Activated CD4-positive, alpha-beta T cell treated with anti-CD3 and anti-CD28 coated beads for 4 hours (primary cell): ENCODE data around the gene ARHGAP10.

Experiments used
- DNase-seq, 2 donors: peaks; one replicate each; pipeline ENCODE4 v3.0.0-alpha.2; 2020

The ARHGAP10 gene

GRCh38 chr4:148110169-148110568, 378.3 kb downstream of the ARHGAP10 start:
- no peak for DNase-seq

- DNase-seq = no peak
These were observed 380.5 kb downstream of the ARHGAP10 start for GRCh38 chr4:148112231-148112982.

- DNase-seq = no peak
These were observed 382.5 kb downstream of the ARHGAP10 start for GRCh38 chr4:148114436-148114835.

- no peak for DNase-seq
These were observed 384.4 kb downstream of the ARHGAP10 start for GRCh38 chr4:148116264-148116663.

- no peak for DNase-seq
These were observed 385.1 kb downstream of the ARHGAP10 start for GRCh38 chr4:148116969-148117368.

- DNase-seq = no peak
These were observed 386.3 kb downstream of the ARHGAP10 start for GRCh38 chr4:148118179-148118578.

- DNase-seq = no peak
These were observed 386.7 kb downstream of the ARHGAP10 start for GRCh38 chr4:148118633-148119032.

- no peak for DNase-seq
These were observed 388.3 kb downstream of the ARHGAP10 start for GRCh38 chr4:148120216-148120615.
